ENCODE data around the gene PTPRN2.

The PTPRN2 gene

GRCh38 chr7:158576050-158576762, 11.4 kb downstream of the PTPRN2 start:
- DNase-seq: no peak

- no peak for DNase-seq
Measured at GRCh38 chr7:158574308-158575036, 13.2 kb downstream of the PTPRN2 start.

GRCh38 chr7:158573310-158573709, 14.3 kb downstream of the PTPRN2 start:
- DNase-seq: no peak

- no peak for DNase-seq
Measured at GRCh38 chr7:158572000-158572828, 15.4 kb downstream of the PTPRN2 start.

GRCh38 chr7:158570449-158571170, 17.0 kb downstream of the PTPRN2 start:
- no peak for DNase-seq

GRCh38 chr7:158569858-158570323, 17.7 kb downstream of the PTPRN2 start:
- no peak for DNase-seq

- DNase-seq: no peak
Measured at GRCh38 chr7:158568974-158569857, 18.4 kb downstream of the PTPRN2 start.

GRCh38 chr7:158567153-158567603, 20.4 kb downstream of the PTPRN2 start:
- DNase-seq: no peak

- DNase-seq: no peak
Measured at GRCh38 chr7:158564663-158565035, 23.0 kb downstream of the PTPRN2 start.

GRCh38 chr7:158563911-158564662, 23.5 kb downstream of the PTPRN2 start:
- DNase-seq: no peak

- DNase-seq: no peak
Measured at GRCh38 chr7:158563051-158563450, 24.6 kb downstream of the PTPRN2 start.

GRCh38 chr7:158562517-158562916, 25.1 kb downstream of the PTPRN2 start:
- peak; percentile 92 for DNase-seq

GRCh38 chr7:158561659-158562058, 26.0 kb downstream of the PTPRN2 start:
- DNase-seq: no peak

GRCh38 chr7:158560386-158560785, 27.2 kb downstream of the PTPRN2 start:
- no peak for DNase-seq

- DNase-seq: no peak
Measured at GRCh38 chr7:158559356-158559755, 28.3 kb downstream of the PTPRN2 start.

GRCh38 chr7:158558816-158559215, 28.8 kb downstream of the PTPRN2 start:
- no peak for DNase-seq

GRCh38 chr7:158557441-158557755, 30.2 kb downstream of the PTPRN2 start:
- no peak for DNase-seq

GRCh38 chr7:158556721-158557440, 30.7 kb downstream of the PTPRN2 start:
- DNase-seq: no peak

GRCh38 chr7:158555034-158555520, 32.5 kb downstream of the PTPRN2 start:
- DNase-seq: no peak

GRCh38 chr7:158550886-158551452, 36.7 kb downstream of the PTPRN2 start:
- no peak for DNase-seq
